Islet precursor cell (in vitro differentiated cells): ENCODE measurements around the gene MAMLD1.
"Not testable (repeated sequence)": the region's sequence is repeated elsewhere in the genome, so short reads cannot be mapped to it uniquely, and the experiment has no call there.

ENCODE experiments used
- DNase-seq: peaks from one replicate; pipeline ENCODE4 v3.0.0-alpha.2; 2018

MAMLD1 gene, protein sequence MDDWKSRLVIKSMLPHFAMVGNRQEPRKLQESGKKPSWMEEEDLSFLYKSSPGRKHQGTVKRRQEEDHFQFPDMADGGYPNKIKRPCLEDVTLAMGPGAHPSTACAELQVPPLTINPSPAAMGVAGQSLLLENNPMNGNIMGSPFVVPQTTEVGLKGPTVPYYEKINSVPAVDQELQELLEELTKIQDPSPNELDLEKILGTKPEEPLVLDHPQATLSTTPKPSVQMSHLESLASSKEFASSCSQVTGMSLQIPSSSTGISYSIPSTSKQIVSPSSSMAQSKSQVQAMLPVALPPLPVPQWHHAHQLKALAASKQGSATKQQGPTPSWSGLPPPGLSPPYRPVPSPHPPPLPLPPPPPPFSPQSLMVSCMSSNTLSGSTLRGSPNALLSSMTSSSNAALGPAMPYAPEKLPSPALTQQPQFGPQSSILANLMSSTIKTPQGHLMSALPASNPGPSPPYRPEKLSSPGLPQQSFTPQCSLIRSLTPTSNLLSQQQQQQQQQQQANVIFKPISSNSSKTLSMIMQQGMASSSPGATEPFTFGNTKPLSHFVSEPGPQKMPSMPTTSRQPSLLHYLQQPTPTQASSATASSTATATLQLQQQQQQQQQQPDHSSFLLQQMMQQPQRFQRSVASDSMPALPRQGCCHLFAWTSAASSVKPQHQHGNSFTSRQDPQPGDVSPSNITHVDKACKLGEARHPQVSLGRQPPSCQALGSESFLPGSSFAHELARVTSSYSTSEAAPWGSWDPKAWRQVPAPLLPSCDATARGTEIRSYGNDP

DNA sequence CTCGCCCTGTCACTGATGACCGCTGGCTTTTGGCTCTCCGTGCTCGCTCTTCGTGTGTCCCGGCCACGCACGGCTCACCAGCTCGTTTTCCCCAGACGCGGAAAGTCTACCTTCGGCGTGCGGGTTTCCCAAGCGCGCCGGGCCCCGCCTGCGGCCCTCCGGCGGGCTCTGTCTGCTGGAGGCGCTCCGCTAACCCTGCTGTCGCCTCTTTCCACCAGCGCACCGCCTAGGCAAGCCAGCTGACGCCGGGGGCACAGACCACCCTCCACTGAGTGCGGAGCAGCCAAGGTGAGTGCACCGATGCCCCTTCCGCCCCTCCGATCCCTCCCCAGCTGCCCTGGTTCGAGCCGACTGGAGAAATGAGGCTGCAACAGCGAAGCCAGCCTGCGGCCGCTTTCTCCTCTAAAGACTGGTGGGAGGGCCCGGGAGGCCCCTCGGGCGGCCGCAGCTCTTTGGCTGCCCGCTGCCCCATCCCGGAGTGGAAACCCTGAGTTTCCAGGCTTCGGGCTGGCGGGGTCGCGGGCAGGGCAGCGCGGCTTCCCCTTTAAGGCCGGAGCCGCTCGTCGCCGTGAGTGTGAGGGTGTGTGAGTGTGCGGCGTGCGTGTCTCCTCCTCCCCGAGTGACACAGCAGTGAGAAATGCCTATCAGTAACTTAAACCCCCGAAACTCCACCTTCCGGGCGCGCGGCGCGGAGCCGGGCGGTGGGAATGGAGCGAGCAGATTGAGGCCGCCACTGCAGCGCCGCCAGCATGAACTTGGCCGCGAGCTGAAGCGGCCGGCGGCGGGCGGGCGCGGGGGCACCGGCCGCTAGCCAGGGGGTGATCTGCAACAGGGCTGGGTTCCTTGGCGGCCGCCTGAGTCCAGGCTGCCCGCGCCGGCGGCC, at the start of gene MAMLD1:
MAMLD1 (plus strand) TSS at position 719 of the 883 bp plus-strand sequence. CDS start 82,200 bp downstream, outside the sequence.
- peak; percentile 65 for DNase-seq

DNA sequence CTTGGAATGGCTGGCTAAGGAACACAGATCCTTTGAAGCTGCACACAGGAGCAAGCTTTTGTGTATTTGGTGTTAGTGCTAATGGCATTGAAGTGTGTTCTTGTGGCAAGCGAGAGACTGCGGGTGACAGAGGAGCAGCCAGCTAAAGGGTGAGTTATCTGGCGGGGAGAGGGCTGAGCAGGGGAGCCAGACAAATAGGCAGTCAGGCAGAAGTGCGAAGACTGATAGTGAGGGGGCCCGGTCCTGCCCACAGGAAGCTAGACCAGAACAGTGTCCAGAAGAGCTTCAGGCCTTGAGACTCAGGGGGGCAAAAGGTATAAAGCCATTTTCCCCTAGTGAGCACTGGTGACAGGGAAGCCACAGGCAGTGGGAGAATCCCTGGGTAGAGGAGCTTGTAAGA, 49.6 kb upstream of the MAMLD1 start:
- DNase-seq = no peak

DNA sequence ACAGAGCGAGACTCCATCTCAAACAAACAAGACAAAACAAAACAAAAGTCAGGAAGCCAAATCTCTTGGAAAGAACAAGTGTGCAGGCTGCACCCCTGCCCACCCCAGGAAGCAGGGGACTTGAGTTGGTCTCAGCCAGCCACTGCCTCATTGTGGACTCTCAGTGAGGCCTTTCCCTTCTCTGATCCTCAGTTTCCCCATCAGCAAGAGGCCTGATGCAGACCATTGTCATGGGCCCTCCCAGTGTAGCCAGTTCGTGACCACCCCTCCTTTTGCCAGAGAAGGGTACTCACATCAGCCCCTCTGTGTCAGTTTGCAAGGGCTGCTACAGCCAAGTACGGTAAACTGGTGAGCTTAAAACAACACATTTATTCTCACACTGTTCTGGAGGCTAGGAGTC, 48.9 kb upstream of the MAMLD1 start:
- DNase-seq = peak; percentile 18

DNA sequence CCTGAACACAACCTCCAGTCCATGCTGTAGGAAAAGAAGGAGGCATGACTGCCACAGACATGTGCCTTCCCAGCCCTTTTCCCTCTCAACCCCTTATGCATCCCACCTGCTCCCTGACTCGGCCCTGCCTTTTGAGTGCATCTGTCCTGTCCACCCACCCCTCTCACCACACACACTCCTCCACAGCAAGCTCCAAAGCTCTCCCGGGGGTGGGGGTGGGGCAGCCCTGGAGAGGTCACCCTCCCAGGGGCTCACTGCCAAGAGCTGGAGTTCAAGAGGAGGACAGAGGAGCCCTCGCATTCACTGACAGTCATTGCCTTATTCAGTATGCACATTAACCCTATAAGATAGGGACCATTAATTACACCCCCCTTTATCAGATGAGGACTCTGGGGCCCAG, 46.6 kb upstream of the MAMLD1 start:
- peak; percentile 15 for DNase-seq

DNA sequence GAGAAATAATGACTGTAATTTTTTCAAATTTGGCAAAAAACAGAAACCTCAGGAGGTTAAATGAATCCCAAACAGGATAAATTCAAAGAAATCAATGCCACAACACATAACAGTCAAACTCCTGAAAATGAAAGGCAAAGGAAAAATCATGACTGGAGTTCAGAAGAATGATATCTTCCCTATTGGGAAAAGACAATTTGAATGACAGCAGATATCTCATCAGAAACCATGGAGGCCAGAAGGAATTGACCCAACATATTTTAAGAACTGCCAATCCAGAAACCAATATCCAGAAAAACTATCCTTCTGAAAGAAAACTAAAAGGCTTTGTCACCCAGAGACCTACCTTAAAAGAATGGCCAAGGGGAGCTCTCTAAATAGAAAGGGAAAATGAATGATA, 40.1 kb upstream of the MAMLD1 start:
- DNase-seq = no peak

DNA sequence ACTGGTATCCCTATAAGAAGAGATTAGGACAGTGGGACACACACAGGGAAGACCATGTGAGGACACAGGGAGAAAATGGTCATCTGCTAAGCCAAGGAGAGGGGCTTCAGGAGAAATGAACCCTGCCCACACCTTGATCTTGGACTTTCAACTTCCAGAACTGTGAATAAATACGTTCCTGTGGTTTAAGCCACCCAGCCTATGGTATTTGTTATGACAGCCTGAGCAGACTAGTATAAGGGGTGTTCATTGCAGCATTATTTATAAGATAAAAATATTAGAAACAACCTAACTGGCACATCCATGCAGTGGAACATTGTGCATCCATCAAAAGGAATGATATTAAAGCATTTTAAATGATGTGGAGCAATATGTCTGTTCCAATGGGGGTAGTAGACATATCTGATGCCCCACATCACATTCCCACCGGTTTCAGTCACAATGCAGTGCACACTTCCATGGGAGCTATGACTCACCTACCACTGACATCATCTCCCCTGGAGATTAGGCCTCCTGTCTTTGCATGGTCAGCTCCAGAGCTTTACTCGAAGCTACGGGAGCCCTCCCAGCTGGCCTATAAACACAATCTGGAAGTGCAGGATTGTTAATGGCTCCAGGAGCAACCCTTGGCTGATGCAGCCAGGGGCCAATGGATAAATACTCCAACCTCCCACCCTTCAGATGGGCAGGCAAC, 38.9 kb upstream of the MAMLD1 start:
- DNase-seq = peak; percentile 73

DNA sequence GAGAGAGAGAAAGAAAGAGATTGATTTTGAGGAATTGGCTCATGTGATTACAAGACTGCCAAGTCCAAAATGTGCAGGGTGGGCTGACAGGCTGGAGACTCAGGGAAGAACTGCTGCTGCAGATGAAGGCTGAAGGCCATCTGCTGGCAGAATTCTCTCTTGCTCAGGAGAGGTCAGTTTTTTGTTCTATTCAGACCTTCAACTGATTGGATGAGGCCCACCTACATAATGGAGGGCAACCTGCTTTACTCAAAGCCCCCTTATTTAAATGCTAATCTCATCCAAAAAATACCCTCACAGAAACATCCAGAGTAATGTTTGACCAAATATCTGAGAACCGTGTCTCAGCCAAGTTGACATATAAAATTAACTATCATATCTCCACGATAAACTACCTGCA, 38.2 kb upstream of the MAMLD1 start:
- no peak for DNase-seq

DNA sequence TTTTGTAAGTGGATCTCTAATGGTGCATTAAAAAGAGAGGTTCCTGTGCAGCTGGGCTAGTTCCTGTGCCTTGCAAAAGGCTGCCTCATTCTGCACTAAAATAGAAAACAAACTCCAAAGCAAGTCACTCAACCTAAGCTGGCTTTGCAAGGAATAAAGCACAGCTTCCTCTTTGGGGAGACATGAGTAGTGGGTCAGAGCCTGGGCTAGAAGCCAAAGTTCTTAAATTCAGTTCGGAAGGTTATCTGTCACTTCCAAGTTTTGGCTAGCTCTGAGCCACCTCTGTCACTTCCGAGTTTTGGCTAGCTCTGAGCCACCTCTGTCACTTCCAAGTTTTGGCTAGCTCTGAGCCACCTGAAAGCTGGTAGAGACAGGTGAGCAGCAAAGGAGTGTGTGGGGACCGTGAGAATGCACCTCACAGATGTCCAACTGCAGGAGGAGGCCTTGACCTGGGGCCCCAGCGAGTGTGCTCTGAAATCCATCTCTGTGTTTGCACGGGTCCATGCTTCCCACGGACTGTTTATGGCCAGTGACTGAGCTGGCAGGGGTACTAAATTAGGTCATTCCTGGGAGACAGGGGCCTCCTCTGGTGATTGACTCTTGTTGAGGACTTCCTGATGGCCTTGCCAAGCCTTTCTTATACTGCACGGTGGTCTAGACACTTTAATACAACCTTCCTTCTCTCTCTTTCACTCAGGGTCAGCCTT, 36.4 kb upstream of the MAMLD1 start:
- DNase-seq = no peak

DNA sequence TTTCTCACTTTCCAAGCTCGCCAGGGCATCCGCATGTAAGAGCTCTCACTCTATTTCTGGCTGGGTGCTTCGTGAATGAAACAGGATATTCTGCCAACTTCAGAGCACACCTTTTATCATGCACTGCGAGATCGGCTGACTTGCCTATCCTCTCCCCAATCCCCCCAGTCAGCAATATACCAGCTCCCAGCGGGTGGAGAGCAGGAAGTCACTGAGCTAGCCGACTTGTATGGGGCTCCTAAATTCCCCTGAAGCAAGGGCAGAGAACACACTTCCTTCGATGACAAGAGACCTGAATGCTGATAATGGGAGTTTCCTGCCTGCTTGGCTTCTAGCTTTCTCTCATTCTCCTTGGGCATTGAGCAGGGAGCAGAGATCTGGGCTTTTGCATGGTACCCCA, 33.8 kb upstream of the MAMLD1 start:
- no peak for DNase-seq

DNA sequence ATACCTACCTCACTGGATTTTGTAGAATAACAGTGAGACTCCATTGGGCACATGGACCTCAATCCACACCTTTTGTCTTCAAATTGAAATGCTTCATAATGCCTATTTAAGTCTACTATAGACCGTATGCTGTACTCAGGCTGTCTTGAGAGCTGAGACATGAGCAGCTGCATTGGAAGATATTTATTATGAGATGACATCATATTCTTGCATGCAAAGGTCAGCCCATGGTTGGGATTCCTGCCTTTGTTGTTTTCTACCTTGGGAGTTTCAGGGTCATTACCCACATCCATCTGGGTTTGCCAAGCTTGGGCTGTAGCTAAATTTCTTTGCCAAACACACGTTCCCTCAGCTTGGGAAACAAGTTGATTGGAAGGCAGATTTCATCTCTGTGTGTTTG, 33.2 kb upstream of the MAMLD1 start:
- DNase-seq = no peak

DNA sequence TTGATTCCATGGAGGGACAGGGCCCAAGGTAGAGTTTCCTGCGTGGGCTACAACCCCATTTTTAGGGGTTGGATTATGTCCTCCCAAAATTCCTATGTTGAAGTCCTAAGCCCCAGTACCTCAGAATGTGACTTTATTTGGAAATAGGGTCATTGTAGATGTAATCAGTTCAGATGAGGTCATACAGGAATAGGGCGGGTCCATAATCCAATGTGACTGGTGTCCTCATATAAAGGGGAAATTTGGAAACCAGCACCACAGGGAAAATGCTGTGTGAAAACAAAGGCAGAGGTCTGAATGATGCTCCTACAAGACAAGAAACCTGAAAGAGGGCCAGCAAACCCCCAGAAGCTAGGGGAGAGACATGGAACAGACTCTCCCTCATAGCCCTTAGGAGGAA, 31.1 kb upstream of the MAMLD1 start:
- no peak for DNase-seq

DNA sequence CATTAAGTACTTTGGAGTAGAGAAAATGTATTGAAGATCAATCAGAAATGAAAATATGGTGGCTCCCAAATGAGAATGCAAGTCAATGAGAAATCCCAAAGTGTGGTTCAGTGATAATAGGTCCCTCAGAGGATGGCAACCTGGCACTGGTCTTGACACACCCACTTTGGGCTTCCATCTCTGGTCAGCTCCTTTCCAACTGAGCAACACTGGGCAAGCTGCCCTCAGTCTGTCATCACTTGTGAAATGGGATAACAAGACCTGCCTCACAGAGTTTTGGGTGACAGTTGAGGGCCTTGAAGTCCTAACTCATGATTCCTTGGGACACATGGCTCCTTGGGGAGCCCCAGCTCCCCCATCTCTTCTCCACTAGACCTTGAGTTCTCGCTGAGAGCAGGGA, 29.0 kb upstream of the MAMLD1 start:
- DNase-seq = no peak

DNA sequence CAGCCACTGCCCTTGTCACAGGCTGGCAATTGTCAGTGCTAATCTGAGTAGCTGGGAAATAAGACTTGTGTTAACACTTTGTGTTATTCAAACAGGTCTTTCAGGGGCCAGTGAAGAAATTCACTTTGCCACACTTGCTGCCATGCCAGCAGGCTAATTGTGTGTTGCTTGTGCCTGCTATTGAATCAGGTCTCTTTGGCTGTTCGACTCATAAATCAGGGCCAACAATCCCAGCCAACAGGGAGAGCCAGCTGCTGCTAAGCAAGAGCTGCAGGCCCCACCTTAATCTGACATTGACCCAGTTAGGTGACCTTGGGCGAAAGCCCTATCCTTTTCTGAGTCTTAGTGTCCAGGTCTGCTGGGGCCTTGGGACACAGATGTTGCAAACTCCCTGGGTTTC, 28.1 kb upstream of the MAMLD1 start:
- DNase-seq = no peak

DNA sequence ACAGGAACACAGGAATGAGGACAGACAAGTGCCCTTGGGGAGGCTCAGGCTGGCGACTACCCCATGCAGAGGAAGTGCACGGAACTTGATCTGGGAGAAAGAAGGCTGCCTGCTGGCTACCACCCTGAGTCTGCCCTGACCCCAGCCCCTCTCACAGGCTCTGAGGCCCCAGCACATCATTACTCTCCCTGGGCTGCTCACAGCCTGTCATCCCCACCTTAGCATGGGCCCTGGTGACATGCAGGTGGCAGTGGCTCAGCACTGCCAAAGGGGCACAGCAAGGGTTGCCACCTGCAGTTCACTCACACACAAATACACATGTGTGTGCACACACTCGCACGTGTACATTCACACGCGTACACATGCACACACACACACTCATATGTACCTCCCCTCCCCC, 26.1 kb upstream of the MAMLD1 start:
- no peak for DNase-seq

DNA sequence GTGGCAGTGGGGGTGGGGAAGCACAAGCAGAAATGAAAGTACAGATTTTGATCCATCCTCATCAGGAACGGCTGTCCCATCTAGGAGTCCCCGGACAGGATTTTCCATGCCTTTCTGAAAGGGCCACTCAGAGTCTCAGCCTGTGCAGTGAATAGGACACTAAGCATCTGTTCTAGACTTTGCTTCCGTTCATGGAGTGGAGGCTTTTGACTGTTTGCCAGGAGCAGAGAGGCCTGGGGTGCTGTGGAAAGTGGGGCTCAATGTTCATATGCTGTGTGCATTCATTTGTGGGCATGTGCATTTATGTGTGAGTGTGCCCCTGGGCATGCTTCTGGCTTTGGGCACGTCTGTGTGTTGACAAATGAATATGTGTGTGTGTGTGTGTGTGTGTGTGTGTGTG, 25.6 kb upstream of the MAMLD1 start:
- DNase-seq = no peak

DNA sequence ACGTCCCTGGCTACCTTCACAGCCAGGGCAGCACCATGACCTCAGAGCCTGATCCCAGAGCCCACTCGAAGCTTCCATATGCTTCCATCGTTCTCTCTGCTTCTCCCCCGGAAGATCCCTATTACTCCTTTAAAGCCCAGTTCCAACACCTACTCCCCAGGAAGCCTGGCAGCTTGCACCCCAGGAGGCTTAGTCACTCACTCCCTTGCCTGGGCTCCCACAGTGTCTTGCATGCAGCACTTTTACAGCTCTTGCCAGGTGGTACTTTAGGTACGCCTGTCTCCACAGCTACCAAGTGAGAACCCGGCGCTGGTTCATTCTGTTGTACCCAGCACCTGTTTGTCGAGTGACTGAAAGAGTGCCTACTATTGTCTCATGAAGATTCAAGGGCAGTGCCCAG, 24.5 kb upstream of the MAMLD1 start:
- no peak for DNase-seq

DNA sequence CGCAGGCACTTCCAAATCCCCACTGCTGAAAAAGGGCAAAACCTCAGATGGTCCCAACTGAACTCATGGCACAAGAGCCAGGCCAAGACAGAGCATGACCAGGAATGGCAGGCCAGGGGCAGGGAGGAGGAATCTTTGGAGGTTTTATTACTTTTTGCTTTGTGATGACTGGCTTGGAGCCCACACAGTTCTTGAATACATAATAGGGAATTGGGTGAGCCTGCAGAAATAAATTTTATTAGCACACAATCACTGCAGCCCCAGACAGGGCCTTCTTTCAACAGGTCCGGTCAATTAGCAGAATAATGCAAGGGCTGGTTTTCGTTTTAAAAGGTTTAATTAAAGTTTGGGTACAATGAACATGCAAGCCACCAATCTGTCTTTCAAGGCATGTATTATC, 23.4 kb upstream of the MAMLD1 start:
- DNase-seq = no peak

DNA sequence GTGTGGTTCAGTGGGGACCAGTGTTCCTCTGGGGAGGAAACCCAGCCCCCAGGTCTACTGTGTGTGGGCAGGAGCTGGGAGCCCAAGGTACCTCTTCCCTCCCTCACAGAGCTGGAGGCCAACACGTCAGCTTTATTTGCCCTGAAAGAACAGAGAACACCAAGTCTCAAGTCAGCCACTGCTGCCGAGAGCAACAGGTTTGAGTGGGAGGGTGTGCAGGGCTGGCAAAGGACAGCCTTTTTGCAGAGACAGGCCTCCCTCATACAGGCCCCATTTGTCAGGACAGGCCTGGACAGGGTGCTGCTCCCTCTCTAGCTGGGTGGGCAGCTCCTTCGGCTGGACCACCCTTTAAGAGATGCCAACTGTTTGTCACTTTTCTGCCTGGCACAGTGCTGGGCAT, 22.8 kb upstream of the MAMLD1 start:
- DNase-seq = not testable (repeated sequence)

DNA sequence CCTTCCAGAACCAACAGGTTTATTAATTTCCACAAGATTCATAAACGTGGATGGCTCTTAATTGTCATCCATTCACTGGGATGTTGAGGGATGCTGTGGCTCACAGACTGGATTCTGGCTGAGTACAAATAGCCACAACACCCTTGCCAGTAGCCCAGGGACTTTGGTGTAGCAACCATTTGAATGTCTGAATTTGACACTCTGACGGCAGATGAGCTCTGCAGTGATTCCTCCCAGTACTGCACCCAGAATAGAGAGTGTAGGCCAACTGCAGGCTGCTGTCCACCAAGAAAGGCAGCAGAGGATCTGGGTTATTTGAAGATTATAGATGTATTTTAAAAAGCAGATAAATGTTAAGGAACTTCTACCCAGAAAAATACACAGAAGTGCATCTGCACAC, 15.6 kb upstream of the MAMLD1 start:
- DNase-seq = no peak

DNA sequence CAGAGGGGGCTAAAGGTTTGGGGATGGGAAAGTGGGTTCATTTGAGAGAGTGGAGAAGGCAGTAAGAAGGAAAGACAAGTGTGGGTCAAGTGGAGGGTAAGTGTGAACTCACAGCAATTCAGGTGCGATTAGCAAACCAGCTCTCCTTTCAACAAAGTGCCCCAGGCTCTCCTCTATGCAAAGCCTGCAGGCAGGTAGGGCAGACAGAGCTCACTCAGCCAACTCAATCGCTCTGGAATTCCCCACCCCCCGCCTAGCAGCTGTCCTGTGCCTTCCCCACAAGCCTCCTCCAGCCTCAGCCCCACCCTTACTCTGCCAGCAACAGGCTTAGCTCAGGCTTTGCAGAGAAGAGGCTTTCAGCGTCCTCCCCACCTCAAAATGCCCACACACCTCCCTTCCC, 14.8 kb upstream of the MAMLD1 start:
- peak; percentile 85 for DNase-seq

DNA sequence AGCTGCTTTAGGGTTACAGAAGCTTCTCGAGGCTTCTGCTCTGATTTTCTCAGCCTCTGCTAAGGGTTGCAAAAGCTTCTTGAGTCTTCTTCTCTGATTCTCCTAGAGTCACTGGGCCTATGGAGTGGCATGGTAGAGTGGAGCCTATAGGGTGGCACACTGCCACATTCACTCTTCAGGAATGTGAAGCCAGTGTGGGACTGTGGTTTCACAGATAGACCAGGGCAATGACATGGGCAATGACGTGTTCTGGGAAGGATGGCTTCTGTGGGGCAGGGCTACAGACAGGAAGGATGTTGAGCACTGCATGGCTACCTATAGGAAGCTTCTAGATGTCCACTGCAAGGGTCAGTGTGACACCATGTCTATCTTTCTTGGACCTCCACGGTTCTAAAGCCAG, 11.0 kb upstream of the MAMLD1 start:
- DNase-seq = no peak

DNA sequence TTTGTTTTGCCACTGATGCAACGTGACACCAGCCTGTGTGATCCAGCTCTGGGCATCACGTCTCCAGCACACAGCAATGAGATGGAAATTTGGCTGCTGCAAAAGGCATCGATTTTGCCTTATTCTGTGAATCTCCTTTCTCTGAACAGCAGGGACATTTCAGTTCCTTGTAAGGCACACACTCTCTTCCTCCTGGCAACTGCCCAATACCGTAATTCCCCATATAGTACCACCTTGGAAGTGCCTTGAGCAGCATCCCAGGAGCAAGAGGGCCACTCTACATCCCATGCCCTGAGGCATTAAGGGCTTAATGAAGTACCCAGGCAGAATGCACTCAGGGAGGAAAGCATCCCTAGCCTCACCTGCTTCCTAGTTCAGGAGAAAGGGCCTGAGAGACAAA, 10.5 kb upstream of the MAMLD1 start:
- DNase-seq = no peak
